ENCODE results near the gene PPARG.
"Not testable (repeated sequence)": the region's sequence is repeated elsewhere in the genome, so short reads cannot be mapped to it uniquely, and the experiment has no call there.

PPARG gene

DNA sequence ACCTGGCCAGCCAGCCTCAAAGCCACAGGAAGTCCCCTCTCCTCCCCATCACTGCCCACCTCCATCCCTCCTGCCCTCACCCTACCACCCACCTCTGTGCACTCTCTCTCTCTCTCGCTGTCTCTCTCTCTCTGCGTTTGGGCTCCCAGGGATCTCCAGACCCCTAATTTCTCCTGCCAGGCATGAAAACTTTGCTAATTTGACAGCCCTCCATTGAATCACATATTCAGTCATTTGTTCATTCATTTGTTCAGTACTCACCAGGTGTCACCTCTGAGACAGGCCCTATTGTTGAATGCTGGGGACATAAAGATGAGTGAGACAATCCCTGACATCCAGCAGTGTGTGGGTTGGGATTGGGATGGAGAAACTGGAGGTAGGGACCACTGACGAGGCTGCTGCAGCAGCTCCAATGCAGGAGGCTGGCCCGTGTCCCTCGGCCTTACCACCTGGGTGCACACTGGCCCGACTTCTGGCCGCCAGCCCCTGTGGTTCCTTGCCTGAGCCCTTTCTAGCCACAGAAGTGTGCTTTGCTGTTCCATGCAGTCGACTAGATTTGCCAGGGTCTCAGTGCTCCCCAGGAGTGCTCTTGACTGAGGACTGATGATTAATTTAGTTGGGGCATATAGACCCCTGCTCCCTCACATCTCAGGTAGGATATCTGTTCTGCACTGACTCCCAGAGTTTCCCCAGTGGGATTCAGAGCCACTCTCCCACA lies 156.8 kb downstream of the PPARG start:
- DNase-seq (ENCODE audit: insufficient read length, low spot score) (no peak), FAIRE-seq (no peak)
- TF ChIP-seq, protein P1, sequence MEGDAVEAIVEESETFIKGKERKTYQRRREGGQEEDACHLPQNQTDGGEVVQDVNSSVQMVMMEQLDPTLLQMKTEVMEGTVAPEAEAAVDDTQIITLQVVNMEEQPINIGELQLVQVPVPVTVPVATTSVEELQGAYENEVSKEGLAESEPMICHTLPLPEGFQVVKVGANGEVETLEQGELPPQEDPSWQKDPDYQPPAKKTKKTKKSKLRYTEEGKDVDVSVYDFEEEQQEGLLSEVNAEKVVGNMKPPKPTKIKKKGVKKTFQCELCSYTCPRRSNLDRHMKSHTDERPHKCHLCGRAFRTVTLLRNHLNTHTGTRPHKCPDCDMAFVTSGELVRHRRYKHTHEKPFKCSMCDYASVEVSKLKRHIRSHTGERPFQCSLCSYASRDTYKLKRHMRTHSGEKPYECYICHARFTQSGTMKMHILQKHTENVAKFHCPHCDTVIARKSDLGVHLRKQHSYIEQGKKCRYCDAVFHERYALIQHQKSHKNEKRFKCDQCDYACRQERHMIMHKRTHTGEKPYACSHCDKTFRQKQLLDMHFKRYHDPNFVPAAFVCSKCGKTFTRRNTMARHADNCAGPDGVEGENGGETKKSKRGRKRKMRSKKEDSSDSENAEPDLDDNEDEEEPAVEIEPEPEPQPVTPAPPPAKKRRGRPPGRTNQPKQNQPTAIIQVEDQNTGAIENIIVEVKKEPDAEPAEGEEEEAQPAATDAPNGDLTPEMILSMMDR (IDR thresholded peaks at IDR 0.05; ENCODE audit: insufficient read depth, missing control alignments), result no peak

DNA sequence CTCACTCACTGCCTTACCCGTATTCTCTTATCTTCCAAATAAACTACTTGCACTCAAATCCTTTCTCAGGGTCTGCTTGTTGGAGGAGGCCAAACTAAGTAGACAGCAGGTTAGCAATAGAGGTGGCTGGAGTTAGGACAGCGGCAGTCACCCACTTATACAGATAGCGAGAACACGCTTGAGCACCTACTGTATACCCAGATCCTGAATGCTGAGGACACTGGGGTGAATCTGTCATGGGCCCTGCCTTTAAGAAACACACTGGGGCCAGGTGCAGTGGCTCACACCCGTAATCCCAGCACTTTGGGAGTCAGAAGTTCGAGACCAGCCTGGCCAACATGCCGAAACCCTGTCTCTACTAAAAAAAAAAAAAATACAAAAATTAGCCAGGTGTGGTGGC lies 157.4 kb downstream of the PPARG start:
- TF ChIP-seq, protein P1 (IDR thresholded peaks at IDR 0.05; ENCODE audit: insufficient read depth, missing control alignments), result no peak
- FAIRE-seq, result no peak
- no peak for DNase-seq (ENCODE audit: insufficient read length, low spot score)

GRCh38 chr3:12447075-12447474 lies 158.2 kb downstream of the PPARG start:
- no peak for DNase-seq (ENCODE audit: insufficient read length, low spot score)
- TF ChIP-seq, protein P1 (IDR thresholded peaks at IDR 0.05; ENCODE audit: insufficient read depth, missing control alignments), result no peak
- FAIRE-seq, result no peak

DNA sequence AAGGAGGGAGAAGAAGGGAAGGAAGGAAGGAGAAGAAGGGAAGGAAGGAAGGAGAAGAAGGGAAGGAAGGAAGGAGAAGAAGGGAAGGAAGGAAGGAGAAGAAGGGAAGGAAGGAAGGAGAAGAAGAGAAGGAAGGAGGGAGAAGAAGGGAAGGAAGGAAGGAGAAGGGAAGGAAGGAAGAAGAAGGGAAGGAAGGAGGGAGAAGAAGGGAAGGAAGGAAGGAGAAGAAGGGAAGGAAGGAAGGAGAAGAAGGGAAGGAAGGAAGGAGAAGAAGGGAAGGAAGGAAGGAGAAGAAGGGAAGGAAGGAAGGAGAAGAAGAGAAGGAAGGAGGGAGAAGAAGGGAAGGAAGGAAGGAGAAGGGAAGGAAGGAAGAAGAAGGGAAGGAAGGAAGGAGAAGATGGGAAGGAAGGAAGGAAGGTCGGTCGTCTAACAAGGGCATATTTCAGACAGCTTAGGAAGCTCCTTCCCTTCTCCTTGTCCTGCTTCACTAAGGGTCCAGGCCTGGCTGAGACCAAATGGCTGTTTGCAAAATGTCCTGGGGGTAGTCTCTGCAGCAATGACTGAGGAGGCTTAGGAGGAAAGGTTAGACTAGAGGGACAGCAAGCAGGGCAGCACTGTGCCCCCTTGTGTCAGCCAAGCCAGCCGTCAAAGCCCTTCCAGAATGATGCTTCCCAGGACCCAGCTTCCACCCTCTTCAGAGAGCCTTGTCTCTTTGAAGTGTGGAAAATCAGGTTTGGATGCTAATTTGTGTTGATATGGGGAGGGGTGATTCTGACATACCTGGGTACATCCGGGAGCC lies 159.7 kb downstream of the PPARG start:
- DNase-seq (ENCODE audit: insufficient read length, low spot score); FAIRE-seq: not testable (repeated sequence)

GRCh38 chr3:12449889-12450682 lies 161.2 kb downstream of the PPARG start:
- no peak for DNase-seq (ENCODE audit: insufficient read length, low spot score)
- TF ChIP-seq, protein P1 (IDR thresholded peaks at IDR 0.05; ENCODE audit: insufficient read depth, missing control alignments), result no peak
- no peak for FAIRE-seq

- TF ChIP-seq, protein P1 (IDR thresholded peaks at IDR 0.05; ENCODE audit: insufficient read depth, missing control alignments), result no peak
- no peak for DNase-seq (ENCODE audit: insufficient read length, low spot score)
- no peak for FAIRE-seq
Measured at GRCh38 chr3:12451481-12451880, 162.6 kb downstream of the PPARG start.

- FAIRE-seq, result no peak
- DNase-seq (ENCODE audit: insufficient read length, low spot score), result no peak
- TF ChIP-seq, protein P1 (IDR thresholded peaks at IDR 0.05; ENCODE audit: insufficient read depth, missing control alignments), result no peak
Measured at GRCh38 chr3:12451960-12452359, 163.1 kb downstream of the PPARG start.

Measured in D721Med (cell line).